Testis (tissue), 2 donors: ENCODE data around the gene FIGNL2.

Source experiments
- CTCF ChIP-seq, 3 experiments: fragments of 450-650 bp in 2 of 3; fragments of 200-600 bp in 1 of 3; sonication (generic) in 1 of 3; IDR thresholded peaks; one replicate each; pipeline ENCODE4 v1.5.1; 2016 to 2019; ENCODE audit warnings: antibody characterized with exemption in 3 of 3, mild to moderate bottlenecking in 2 of 3, moderate library complexity in 1 of 3
- POLR2A ChIP-seq: fragments of 450-650 bp; IDR thresholded peaks from one replicate; pipeline ENCODE4 v1.6.1; 2017; ENCODE audit warnings: antibody characterized with exemption, mild to moderate bottlenecking, moderate library complexity

GRCh38 chr12:51848326-51848727 lies at the start of gene FIGNL2:
- TF ChIP-seq CTCF (IDR thresholded peaks at IDR 0.05) (no peak), POLR2A (no peak)
